B cell (primary cell): ENCODE measurements around the gene RAPGEF5. TPM values are rescaled to one million over a fixed set of nuclear protein-coding genes. Genes with fewer than 3 reads are reported as not detected.

Experiments used
- ATAC-seq: fragments of 200-7000 bp; cut with Tn5 transposase; one replicate; pipeline ENCODE4 v1.10.0; 2021; ENCODE audit warnings: low read depth, mild to moderate bottlenecking, moderate number of reproducible peaks, moderate library complexity
- CTCF ChIA-PET: fragments of 350-600 bp; sonication (Branson Sonifier 250); formaldehyde crosslinking; loops from one replicate; lab custom pipeline; 2021; ENCODE audit warnings: antibody characterized with exemption, inconsistent platforms; lab: Charles Lee
- POLR2A ChIA-PET: fragments of 350-600 bp; sonication (Branson Sonifier 250); formaldehyde crosslinking; loops from one replicate; lab custom pipeline; 2021; ENCODE audit warnings: antibody characterized with exemption; lab: Charles Lee
- DNase-seq: peaks from one replicate; pipeline ENCODE4 v3.0.0; 2013
- H2AFZ ChIP-seq: 2 replicates; pipeline ENCODE4 v1.6.1; 2012; ENCODE audit warnings: mild to moderate bottlenecking, low read depth, low read length; ENCODE audit not compliant: insufficient read depth, poor library complexity, severe bottlenecking
- H3K27ac ChIP-seq, 2 donors: 1 replicate in 1 of 2; 2 replicates in 1 of 2; pipeline ENCODE4 v1.5.1; 2012 to 2013; ENCODE audit warnings: low read length in 2 of 2, mild to moderate bottlenecking in 2 of 2, moderate library complexity in 1 of 2
- H3K27me3 ChIP-seq, 4 experiments: fragments of 200-600 bp in 1 of 4; sonication (generic) in 1 of 4; replicated peaks in 1 of 4; 1 replicate in 2 of 4; 2 replicates in 2 of 4; pipeline versions ENCODE4 v1.6.1 to v1.7.0; 2013 to 2016; ENCODE audit warnings: low read length in 3 of 4, mild to moderate bottlenecking in 2 of 4, mixed read lengths in 1 of 4, moderate library complexity in 1 of 4; ENCODE audit not compliant: insufficient read depth in 4 of 4, control insufficient read depth in 3 of 4; ENCODE audit errors: control extremely low read depth in 1 of 4
- H3K36me3 ChIP-seq, 2 experiments: replicated peaks in 1 of 2; 1 replicate in 1 of 2; 2 replicates in 1 of 2; pipeline versions ENCODE4 v1.6.1 to v1.7.1; 2013; ENCODE audit warnings: low read length in 1 of 2; ENCODE audit not compliant: insufficient read depth in 2 of 2, control insufficient read depth in 1 of 2; ENCODE audit errors: control extremely low read depth in 1 of 2, extremely low read depth in 1 of 2
- H3K4me1 ChIP-seq, 2 donors: fragments of 200-600 bp in 1 of 2; sonication (generic) in 1 of 2; 1 replicate in 1 of 2; 2 replicates in 1 of 2; pipeline versions ENCODE4 v1.5.1 to v1.6.1; 2013 to 2017; ENCODE audit warnings: low read length in 2 of 2; ENCODE audit not compliant: control insufficient read depth in 2 of 2, insufficient read depth in 2 of 2
- H3K4me2 ChIP-seq: replicated peaks from 2 replicates; pipeline ENCODE3; 2012; ENCODE audit warnings: mild to moderate bottlenecking, low read depth, low read length; ENCODE audit not compliant: poor library complexity, severe bottlenecking
- H3K4me3 ChIP-seq, 5 experiments: fragments of 200-600 bp in 1 of 5; sonication (generic) in 1 of 5; 1 replicate in 3 of 5; 2 replicates in 2 of 5; pipeline versions ENCODE4 v1.5.1 to v1.7.0; 2011 to 2016; ENCODE audit warnings: low read length in 4 of 5, mild to moderate bottlenecking in 4 of 5, low read depth in 2 of 5, control low read depth in 1 of 5, moderate library complexity in 1 of 5; ENCODE audit not compliant: insufficient read depth in 1 of 5; ENCODE audit errors: control extremely low read depth in 1 of 5, extremely low read depth in 1 of 5
- H3K79me2 ChIP-seq: fragments of 200-600 bp; sonication (generic); one replicate; pipeline ENCODE4 v1.6.0; 2016; ENCODE audit warnings: low read length; ENCODE audit not compliant: control insufficient read depth, insufficient read depth
- H3K9ac ChIP-seq: fragments of 200-600 bp; sonication (generic); 2 replicates; pipeline ENCODE4 v1.6.1; 2017; ENCODE audit warnings: mild to moderate bottlenecking, low read length, moderate library complexity
- H3K9me3 ChIP-seq, 3 donors: one replicate each; pipeline versions ENCODE4 v1.6.1 to v1.7.1; 2013; ENCODE audit warnings: low read length in 2 of 3; ENCODE audit not compliant: control insufficient read depth in 2 of 3, insufficient read depth in 1 of 3; ENCODE audit errors: control extremely low read depth in 1 of 3
- H4K20me1 ChIP-seq: 2 replicates; pipeline ENCODE4 v1.6.0; 2012; ENCODE audit warnings: mild to moderate bottlenecking, low read length; ENCODE audit not compliant: insufficient read depth, control insufficient read depth, poor library complexity, severe bottlenecking
- H3K27ac Mint-ChIP-seq: one replicate; pipeline ENCODE4 v1.8.0; 2021; ENCODE audit warnings: mixed read lengths
- H3K27me3 Mint-ChIP-seq: one replicate; pipeline ENCODE4 v1.8.0; 2021; ENCODE audit warnings: mixed read lengths
- H3K4me1 Mint-ChIP-seq: one replicate; pipeline ENCODE4 v1.8.0; 2021; ENCODE audit warnings: mixed read lengths
- H3K4me3 Mint-ChIP-seq: one replicate; pipeline ENCODE4 v1.8.0; 2021; ENCODE audit warnings: mixed read lengths
- H3K9me3 Mint-ChIP-seq: one replicate; pipeline ENCODE4 v1.8.0; 2022; ENCODE audit warnings: mixed read lengths; ENCODE audit not compliant: insufficient read depth
- EZH2 ChIP-seq: IDR thresholded peaks from 2 replicates; pipeline ENCODE4 v1.6.1; 2012; ENCODE audit warnings: borderline replicate concordance, low read depth, mild to moderate bottlenecking, moderate library complexity, low read length; ENCODE audit not compliant: insufficient read depth, poor library complexity, severe bottlenecking
- WGBS: methylation state at CpG from one replicate; pipeline ENCODE4 v1.1.5; 2013; ENCODE audit warnings: missing lambda C conversion rate; ENCODE audit not compliant: insufficient coverage; 5-methylcytosine and 5-hydroxymethylcytosine counted together
- intact Hi-C: fragments of 100-400 bp; cut with micrococcal nuclease; formaldehyde crosslinking; loops from one replicate; pipeline ENCODE4 v1.10.0; 2022
- polyA plus RNA-seq: library from polyadenylated mRNA; depleted of rRNA; stranded (reverse); fragments of >200 nt; gene quantifications from 2 replicates; pipeline ENCODE4 v1.2.3, GENCODE V29; 2012
- total RNA-seq, 2 donors: library from RNA; stranded (reverse); fragments of 120-200 nt in 1 of 2; gene quantifications; 1 replicate in 1 of 2; 2 replicates in 1 of 2; pipeline versions ENCODE4 v1.2.3 to v1.2.4, GENCODE V29; 2013 to 2022
- TF ChIP-seq, protein P1 (sequence below): fragments of 200-600 bp; IDR thresholded peaks from one replicate; pipeline ENCODE4 v1.8.0; 2022; ENCODE audit warnings: antibody characterized with exemption, mild to moderate bottlenecking

Gene RAPGEF5
- total and polyA plus RNA-seq, 2 donors (not counting 1 experiment from before 2014, with no cell fraction given): 1.5 to 37.6 TPM

DNA sequence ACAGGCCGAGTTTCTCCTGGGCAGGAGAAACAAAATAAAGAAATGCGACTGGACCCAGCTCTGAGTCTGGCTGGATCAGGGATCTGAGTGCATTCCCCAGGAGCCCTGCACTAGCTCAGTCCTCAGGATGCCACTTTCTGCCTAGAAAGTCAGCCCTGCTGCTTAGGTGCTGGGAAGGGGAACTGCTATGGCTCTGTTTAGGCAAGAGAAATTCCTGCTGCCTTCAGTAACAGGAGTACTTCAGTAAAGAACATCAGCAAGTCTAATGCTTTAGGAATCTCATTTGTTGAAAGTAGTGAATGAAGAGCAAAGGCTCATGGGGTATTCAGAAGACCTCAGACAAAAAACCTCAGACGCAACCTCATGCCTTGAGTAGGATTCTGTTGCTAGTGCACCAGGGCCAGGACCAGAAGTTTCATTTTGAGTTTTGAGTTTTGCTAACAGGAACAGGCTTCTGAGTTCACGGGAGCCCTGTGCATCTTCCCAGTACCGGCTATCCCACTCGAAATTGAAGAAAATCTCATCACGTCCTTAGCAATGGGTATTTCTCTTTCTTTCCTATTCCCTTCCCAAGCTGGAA lies 240.4 kb downstream of the RAPGEF5 start:
- H3K27ac Mint-ChIP-seq: no peak overlapping the region
- TF ChIP-seq, protein P1, sequence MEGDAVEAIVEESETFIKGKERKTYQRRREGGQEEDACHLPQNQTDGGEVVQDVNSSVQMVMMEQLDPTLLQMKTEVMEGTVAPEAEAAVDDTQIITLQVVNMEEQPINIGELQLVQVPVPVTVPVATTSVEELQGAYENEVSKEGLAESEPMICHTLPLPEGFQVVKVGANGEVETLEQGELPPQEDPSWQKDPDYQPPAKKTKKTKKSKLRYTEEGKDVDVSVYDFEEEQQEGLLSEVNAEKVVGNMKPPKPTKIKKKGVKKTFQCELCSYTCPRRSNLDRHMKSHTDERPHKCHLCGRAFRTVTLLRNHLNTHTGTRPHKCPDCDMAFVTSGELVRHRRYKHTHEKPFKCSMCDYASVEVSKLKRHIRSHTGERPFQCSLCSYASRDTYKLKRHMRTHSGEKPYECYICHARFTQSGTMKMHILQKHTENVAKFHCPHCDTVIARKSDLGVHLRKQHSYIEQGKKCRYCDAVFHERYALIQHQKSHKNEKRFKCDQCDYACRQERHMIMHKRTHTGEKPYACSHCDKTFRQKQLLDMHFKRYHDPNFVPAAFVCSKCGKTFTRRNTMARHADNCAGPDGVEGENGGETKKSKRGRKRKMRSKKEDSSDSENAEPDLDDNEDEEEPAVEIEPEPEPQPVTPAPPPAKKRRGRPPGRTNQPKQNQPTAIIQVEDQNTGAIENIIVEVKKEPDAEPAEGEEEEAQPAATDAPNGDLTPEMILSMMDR: no peak
- no peak for TF ChIP-seq EZH2
- no peak overlapping the region for H3K4me2 ChIP-seq
- no peaks in the 10 kb centered on the region for H3K36me3 ChIP-seq
- H3K4me1 Mint-ChIP-seq: no peaks in the 10 kb centered on the region
- no peaks in the 10 kb centered on the region for H3K9me3 ChIP-seq
- H3K4me3 ChIP-seq: no peak overlapping the region
- H4K20me1 ChIP-seq: no peaks in the 10 kb centered on the region
- 79% methylated on average over 7 of the region's 7 CpGs for WGBS
- intact Hi-C loops: no loop called here
- no peak overlapping the region for H2AFZ ChIP-seq
- DNase-seq: no peak
- POLR2A ChIA-PET: no interaction called here
- CTCF ChIA-PET: no interaction called here
- H3K9ac ChIP-seq: no peak overlapping the region
- H3K4me1 ChIP-seq: peaks cover 0 to under 1% of the 10 kb centered on the region in 2 donors
- H3K27me3 ChIP-seq: no peaks in the 10 kb centered on the region
- ATAC-seq: no peak
- H3K27ac ChIP-seq: no peak overlapping the region
- no peaks in the 10 kb centered on the region for H3K79me2 ChIP-seq
- no peak overlapping the region for H3K4me3 Mint-ChIP-seq
- no peaks in the 10 kb centered on the region for H3K27me3 Mint-ChIP-seq
- H3K9me3 Mint-ChIP-seq: no peaks in the 10 kb centered on the region

DNA sequence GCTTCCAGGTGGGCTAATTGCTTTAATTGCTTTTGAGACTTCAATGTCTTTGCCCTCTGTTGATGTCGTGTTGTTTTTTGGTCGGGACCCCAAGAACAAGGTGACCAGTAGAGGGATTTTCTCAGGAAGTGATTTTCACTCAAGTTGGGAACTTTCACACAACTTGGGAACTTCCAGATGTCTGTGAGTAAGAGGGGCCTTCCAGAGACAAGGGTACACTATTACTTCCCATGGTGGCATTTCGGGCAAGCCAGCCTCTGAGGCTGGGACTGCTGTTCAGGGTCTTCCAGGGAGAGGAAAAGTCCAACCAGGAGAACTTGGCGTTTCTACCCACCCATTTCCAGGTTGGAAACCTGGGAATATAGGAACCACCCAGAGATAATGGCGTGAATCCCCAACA lies 241.3 kb downstream of the RAPGEF5 start:
- ATAC-seq (no peak), DNase-seq (no peak)
- TF ChIP-seq, protein P1: no peak
- TF ChIP-seq EZH2: no peak
- Histone ChIP-seq H3K4me2 (no peak overlapping the region), H2AFZ (no peak overlapping the region), H3K4me3 (no peak overlapping the region), H3K79me2 (no peaks in the 10 kb centered on the region), H3K27me3 (no peaks in the 10 kb centered on the region), H4K20me1 (no peaks in the 10 kb centered on the region), H3K36me3 (no peaks in the 10 kb centered on the region), H3K4me1 (no peaks in the 10 kb centered on the region), H3K9me3 (no peaks in the 10 kb centered on the region), H3K9ac (no peak overlapping the region), H3K27ac (no peak overlapping the region)
- intact Hi-C loops: no loop called here
- H3K4me1 Mint-ChIP-seq: no peaks in the 10 kb centered on the region
- H3K27ac Mint-ChIP-seq: no peak overlapping the region
- 92% methylated on average over 4 of the region's 5 CpGs for WGBS
- H3K4me3 Mint-ChIP-seq: no peak overlapping the region
- H3K27me3 Mint-ChIP-seq: no peaks in the 10 kb centered on the region
- CTCF ChIA-PET: interaction anchor here (1.1 kb wide), 2 partner anchors 9 to 369 kb away, joined by 3 to 5 read pairs; no protein-coding TSS in a partner anchor
- POLR2A ChIA-PET: no interaction called here
- H3K9me3 Mint-ChIP-seq: no peaks in the 10 kb centered on the region
